GM12801 (cell line): ENCODE data around the gene TUFT1.

Source experiments
- CTCF ChIP-seq: IDR thresholded peaks from one replicate; pipeline ENCODE4 v1.5.1; 2011; ENCODE audit warnings: control low read depth; ENCODE audit not compliant: insufficient read length; ENCODE audit errors: extremely low read depth

Gene TUFT1

GRCh38 chr1:151540021-151540981, at the start of gene TUFT1:
Gene TUFT1 (plus strand): TSS chr1:151540309. CDS start chr1:151540367, 58 bp downstream.
- TF ChIP-seq CTCF: no peak

- TF ChIP-seq CTCF: no peak
Observed at GRCh38 chr1:151491641-151492040, 48.5 kb upstream of the TUFT1 start.

- no peak for TF ChIP-seq CTCF
Observed at GRCh38 chr1:151492120-151492519, 48.0 kb upstream of the TUFT1 start.

GRCh38 chr1:151493042-151493441, 47.1 kb upstream of the TUFT1 start:
- no peak for TF ChIP-seq CTCF

GRCh38 chr1:151494741-151495281, 45.3 kb upstream of the TUFT1 start:
- no peak for TF ChIP-seq CTCF

- TF ChIP-seq CTCF: no peak
Observed at GRCh38 chr1:151495316-151495715, 44.8 kb upstream of the TUFT1 start.

- no peak for TF ChIP-seq CTCF
Observed at GRCh38 chr1:151499365-151499764, 40.7 kb upstream of the TUFT1 start.
